ENCODE data around the gene NPAS3.
A peak's percentile ranks its signal among the peaks of the same experiment; 100 is the strongest.

Gene NPAS3

DNA sequence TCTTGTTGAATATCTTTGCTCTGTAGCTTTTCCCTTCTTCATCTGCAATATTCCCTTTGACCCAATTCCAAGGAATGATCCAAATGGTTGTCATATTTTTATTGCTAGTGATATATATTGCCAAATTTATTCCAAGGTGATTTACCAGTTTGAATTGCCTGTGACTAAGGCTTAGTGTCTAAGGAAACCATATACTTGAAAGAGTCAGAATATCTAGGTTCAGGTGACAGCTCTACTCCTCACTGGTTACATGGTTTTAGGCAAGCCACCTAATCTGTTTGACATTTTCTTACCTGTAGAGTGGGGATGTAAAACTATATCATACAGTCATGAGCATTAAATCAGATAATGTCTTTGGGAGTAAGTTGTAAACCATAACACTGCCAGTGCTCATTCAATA is 473.8 kb downstream of the NPAS3 start:
- no peak overlapping the region for H3K4me3 ChIP-seq (ENCODE audit: low read depth, low read length)
- in situ Hi-C loops (cut with HindIII; ENCODE audit: low sequenced_read_pairs), result no loop called here
- TF ChIP-seq, protein P1, sequence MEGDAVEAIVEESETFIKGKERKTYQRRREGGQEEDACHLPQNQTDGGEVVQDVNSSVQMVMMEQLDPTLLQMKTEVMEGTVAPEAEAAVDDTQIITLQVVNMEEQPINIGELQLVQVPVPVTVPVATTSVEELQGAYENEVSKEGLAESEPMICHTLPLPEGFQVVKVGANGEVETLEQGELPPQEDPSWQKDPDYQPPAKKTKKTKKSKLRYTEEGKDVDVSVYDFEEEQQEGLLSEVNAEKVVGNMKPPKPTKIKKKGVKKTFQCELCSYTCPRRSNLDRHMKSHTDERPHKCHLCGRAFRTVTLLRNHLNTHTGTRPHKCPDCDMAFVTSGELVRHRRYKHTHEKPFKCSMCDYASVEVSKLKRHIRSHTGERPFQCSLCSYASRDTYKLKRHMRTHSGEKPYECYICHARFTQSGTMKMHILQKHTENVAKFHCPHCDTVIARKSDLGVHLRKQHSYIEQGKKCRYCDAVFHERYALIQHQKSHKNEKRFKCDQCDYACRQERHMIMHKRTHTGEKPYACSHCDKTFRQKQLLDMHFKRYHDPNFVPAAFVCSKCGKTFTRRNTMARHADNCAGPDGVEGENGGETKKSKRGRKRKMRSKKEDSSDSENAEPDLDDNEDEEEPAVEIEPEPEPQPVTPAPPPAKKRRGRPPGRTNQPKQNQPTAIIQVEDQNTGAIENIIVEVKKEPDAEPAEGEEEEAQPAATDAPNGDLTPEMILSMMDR (IDR thresholded peaks at IDR 0.05; ENCODE audit: low read depth, low read length, missing control alignments), result no peak
- DNase-seq (ENCODE audit: low read depth), result no peak

DNA sequence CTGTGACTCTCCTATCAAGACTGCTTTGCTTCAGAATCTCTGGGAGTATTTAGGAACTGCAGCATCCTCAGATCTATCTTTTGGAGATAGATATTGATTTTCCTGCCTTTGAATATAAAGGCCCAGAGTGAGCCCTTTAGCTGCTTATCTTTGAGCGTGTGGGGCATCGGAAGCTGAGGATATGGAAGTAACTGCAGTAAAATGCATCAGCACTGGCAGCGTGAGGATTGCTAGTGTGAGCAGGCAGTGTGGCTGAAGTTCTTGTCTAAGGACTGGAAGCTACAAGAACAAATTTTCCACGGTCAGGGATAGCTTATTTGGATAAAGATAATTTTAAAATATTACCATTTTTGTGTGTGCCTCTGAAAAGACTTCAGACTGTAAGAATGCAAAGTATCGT is 474.7 kb downstream of the NPAS3 start:
- in situ Hi-C loops (cut with HindIII; ENCODE audit: low sequenced_read_pairs), result no loop called here
- H3K4me3 ChIP-seq (ENCODE audit: low read depth, low read length), result no peak overlapping the region
- TF ChIP-seq, protein P1 (IDR thresholded peaks at IDR 0.05; ENCODE audit: low read depth, low read length, missing control alignments), result no peak
- DNase-seq (ENCODE audit: low read depth), result no peak

DNA sequence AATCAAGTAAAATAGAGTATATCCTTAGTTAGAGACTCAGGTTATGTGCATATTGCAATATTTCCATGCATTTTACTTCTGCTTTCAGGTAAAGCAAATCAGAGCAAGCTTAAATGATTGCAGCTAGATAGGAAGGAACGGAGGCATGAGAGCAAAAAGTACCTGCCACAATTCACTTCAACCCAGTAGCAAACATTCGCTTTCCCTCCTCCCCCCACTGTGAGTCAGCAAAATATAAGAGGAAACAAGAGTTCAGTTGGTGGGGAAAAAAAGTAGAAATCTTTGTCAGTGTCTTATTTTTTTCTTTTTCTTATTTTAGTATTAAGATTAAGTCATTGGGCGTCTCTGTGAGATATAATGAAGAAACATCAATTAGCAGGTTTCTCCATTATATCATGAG is 475.4 kb downstream of the NPAS3 start:
- no peak overlapping the region for H3K4me3 ChIP-seq (ENCODE audit: low read depth, low read length)
- no peak for DNase-seq (ENCODE audit: low read depth)
- in situ Hi-C loops (cut with HindIII; ENCODE audit: low sequenced_read_pairs), result no loop called here
- TF ChIP-seq, protein P1 (IDR thresholded peaks at IDR 0.05; ENCODE audit: low read depth, low read length, missing control alignments), result no peak

DNA sequence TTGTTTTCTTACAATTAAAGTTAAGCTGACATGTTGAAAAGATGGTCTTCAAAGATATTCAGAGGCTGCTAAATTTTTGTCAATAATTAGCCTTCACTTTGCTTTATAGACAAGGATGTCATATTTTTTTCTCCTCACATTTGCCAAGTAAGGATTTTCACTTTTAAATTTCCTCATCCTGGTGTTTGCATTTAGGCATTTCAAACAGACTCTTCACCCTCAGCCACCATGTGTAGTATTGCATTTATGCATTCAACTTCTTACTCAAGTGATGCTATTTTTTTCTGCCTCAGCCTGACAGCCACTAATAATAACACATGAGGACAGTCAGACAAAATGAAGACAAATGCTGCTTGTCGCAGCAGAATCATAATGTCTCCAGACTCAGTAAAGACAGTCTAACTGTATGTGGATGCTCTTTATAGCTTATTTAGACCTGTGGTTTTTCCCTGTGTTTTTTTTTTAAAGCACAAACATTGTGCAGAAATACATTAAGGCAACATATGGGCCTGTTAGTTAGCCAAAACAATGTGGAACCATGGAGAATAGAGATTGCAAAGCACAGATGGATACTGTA is 481.5 kb downstream of the NPAS3 start:
- no peak overlapping the region for H3K4me3 ChIP-seq (ENCODE audit: low read depth, low read length)
- TF ChIP-seq, protein P1 (IDR thresholded peaks at IDR 0.05; ENCODE audit: low read depth, low read length, missing control alignments), result no peak
- in situ Hi-C loops (cut with HindIII; ENCODE audit: low sequenced_read_pairs), result no loop called here
- no peak for DNase-seq (ENCODE audit: low read depth)

DNA sequence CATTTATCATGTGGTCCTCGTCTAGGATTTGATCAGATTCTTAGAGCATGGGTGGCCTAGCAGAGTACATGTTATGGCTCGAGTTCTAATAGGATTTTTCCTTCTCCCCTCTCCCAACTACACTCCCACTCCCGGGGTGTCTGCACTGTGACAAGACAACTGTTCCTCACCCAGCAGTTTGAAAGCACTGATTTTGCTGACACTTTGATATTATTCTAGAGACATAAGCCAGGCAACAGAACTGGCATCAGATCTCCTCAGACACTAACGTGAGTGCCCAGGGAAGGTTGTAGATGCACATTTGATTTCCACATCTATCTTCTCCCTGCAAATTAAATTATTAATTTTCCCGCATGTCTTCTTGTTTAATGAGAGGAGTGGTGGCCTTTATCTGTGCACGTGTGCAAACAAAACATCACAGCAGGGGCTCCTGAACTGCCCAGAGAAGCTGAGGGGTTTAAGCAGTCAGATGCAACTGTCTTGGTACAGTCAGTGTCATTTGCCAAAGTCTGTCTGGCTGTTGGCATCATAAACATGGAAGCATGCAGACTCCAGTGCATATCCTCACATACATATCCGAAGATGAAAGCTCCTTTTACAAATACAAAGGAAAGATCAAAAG is 491.8 kb downstream of the NPAS3 start:
- TF ChIP-seq, protein P1 (IDR thresholded peaks at IDR 0.05; ENCODE audit: low read depth, low read length, missing control alignments), result no peak
- DNase-seq (ENCODE audit: low read depth), result no peak
- H3K4me3 ChIP-seq (ENCODE audit: low read depth, low read length), result no peak overlapping the region
- in situ Hi-C loops (cut with HindIII; ENCODE audit: low sequenced_read_pairs), result no loop called here

DNA sequence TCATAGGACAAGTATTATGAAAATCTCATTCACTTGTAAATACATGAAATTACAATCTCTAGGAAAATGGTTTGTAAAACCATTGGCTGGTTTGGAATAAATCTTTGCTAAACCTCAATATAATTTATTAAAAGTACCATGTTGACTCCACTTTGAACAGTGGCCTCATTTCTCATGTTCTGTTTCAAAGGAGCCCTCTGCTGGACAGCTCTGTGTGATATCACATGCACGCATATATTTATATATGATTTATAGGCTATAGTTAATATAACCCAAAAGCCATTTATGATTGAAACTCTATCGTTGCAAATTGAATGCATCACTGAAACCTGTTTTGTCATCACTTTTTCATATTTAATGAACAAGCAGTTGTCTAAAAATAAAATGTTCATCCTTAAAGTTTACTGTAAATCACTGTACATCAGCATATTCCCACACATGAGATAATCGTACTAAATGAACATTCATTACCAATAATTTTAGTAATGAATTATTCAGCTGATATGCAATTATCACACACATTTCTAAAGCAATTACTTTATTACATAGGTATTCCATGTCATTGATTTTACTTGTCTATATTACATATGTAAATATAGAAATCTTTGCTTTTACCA is 493.8 kb downstream of the NPAS3 start:
- TF ChIP-seq, protein P1 (IDR thresholded peaks at IDR 0.05; ENCODE audit: low read depth, low read length, missing control alignments), result peak; percentile 61
- in situ Hi-C loops (cut with HindIII; ENCODE audit: low sequenced_read_pairs), result no loop called here
- no peak overlapping the region for H3K4me3 ChIP-seq (ENCODE audit: low read depth, low read length)
- peak; percentile 42 for DNase-seq (ENCODE audit: low read depth)

All from astrocyte of the cerebellum (primary cell).